SK-N-SH (cell line): Measurements from ENCODE around the gene ZNF407. TPM values are rescaled to one million over a fixed set of nuclear protein-coding genes. Genes with fewer than 3 reads are reported as not detected.

ENCODE experiments used
- CTCF ChIA-PET: fragments of 300-600, 350-600 bp; formaldehyde crosslinking; extraction: SDS; loops from one replicate; lab custom pipeline; 2021; lab: Yijun Ruan, JAX
- POLR2A ChIA-PET: fragments of 350-600 bp; sonication (Branson Sonifier 250); formaldehyde crosslinking; extraction: SDS; loops from one replicate; lab custom pipeline; 2020; ENCODE audit warnings: antibody characterized with exemption, inconsistent platforms; lab: Yijun Ruan, JAX
- DNase-seq: peaks from one replicate; pipeline ENCODE4 v3.0.0; 2012
- H2AFZ ChIP-seq: fragments of 200-600 bp; sonication (generic); 2 replicates; pipeline ENCODE4 v1.8.1; 2016; ENCODE audit warnings: antibody characterized with exemption, mild to moderate bottlenecking, low read depth
- H3F3A ChIP-seq: fragments of 200-600 bp; sonication (generic); replicated peaks from 2 replicates; pipeline ENCODE3; 2016; ENCODE audit warnings: antibody characterized with exemption, mild to moderate bottlenecking; ENCODE audit not compliant: insufficient read depth
- H3K27ac ChIP-seq, 2 experiments: fragments of 200-500 bp in 1 of 2; fragments of 200-600 bp in 1 of 2; sonication (Bioruptor generic) in 1 of 2; sonication (generic), shearing (Covaris generic) in 1 of 2; 2 replicates each; pipeline versions ENCODE4 v1.5.1 to v1.6.1; 2014 to 2016; ENCODE audit warnings: low read depth in 2 of 2, inconsistent platforms in 1 of 2, low read length in 1 of 2, mild to moderate bottlenecking in 1 of 2, mixed read lengths in 1 of 2
- H3K27me3 ChIP-seq: fragments of 200-600 bp; sonication (generic), shearing (Covaris generic); 2 replicates; pipeline ENCODE4 v1.6.1; 2016; ENCODE audit warnings: mixed run types; ENCODE audit not compliant: insufficient read depth
- H3K36me3 ChIP-seq, 2 experiments: fragments of 200-500 bp in 1 of 2; fragments of 200-600 bp in 1 of 2; sonication (Bioruptor generic) in 1 of 2; sonication (generic) in 1 of 2; replicated peaks in 1 of 2; 2 replicates each; pipeline versions ENCODE3 to v1.5.1; 2014 to 2016; ENCODE audit warnings: low read length in 1 of 2, mild to moderate bottlenecking in 1 of 2; ENCODE audit not compliant: insufficient read depth in 2 of 2, control insufficient read depth in 1 of 2
- H3K4me1 ChIP-seq, 2 experiments: fragments of 200-500 bp in 1 of 2; fragments of 200-600 bp in 1 of 2; sonication (Bioruptor generic) in 1 of 2; sonication (generic), shearing (Covaris generic) in 1 of 2; 2 replicates each; pipeline versions ENCODE4 v1.5.1 to v1.6.1; 2014 to 2016; ENCODE audit warnings: low read depth in 1 of 2, low read length in 1 of 2, mixed run types in 1 of 2; ENCODE audit not compliant: insufficient read depth in 2 of 2, control insufficient read depth in 1 of 2
- H3K4me2 ChIP-seq: fragments of 200-600 bp; sonication (generic), shearing (Covaris generic); 2 replicates; pipeline ENCODE4 v1.6.1; 2017; ENCODE audit warnings: mixed run types
- H3K4me3 ChIP-seq, 2 experiments: fragments of 200-500 bp in 1 of 2; fragments of 200-600 bp in 1 of 2; sonication (Bioruptor generic) in 1 of 2; sonication (generic), shearing (Covaris generic) in 1 of 2; 2 replicates each; pipeline versions ENCODE4 v1.5.1 to v1.8.1; 2014 to 2016; ENCODE audit warnings: low read depth in 2 of 2, inconsistent platforms in 1 of 2, low read length in 1 of 2, mild to moderate bottlenecking in 1 of 2, mixed read lengths in 1 of 2, moderate library complexity in 1 of 2
- H3K79me2 ChIP-seq: fragments of 200-600 bp; sonication (generic); 2 replicates; pipeline ENCODE4 v1.8.1; 2017; ENCODE audit warnings: mild to moderate bottlenecking; ENCODE audit not compliant: insufficient read depth
- H3K9ac ChIP-seq: fragments of 200-600 bp; sonication (generic); 2 replicates; pipeline ENCODE4 v1.6.1; 2017; ENCODE audit warnings: mixed run types
- H3K9me2 ChIP-seq: fragments of 200-600 bp; sonication (generic); 2 replicates; pipeline ENCODE4 v1.6.1; 2017; ENCODE audit warnings: mixed run types
- H3K9me3 ChIP-seq: fragments of 200-600 bp; sonication (generic); 2 replicates; pipeline ENCODE4 v1.6.1; 2017; ENCODE audit warnings: mixed run types, mild to moderate bottlenecking, moderate library complexity
- H4K20me1 ChIP-seq: fragments of 200-600 bp; sonication (generic); 2 replicates; pipeline ENCODE4 v1.6.1; 2017; ENCODE audit warnings: mild to moderate bottlenecking, mixed run types; ENCODE audit not compliant: insufficient read depth
- EP300 ChIP-seq, 2 experiments: IDR thresholded peaks; 2 replicates each; pipeline versions ENCODE4 v1.4.0 to v1.6.1; 2012; ENCODE audit warnings: borderline replicate concordance in 1 of 2, low read depth in 1 of 2, low read length in 1 of 2
- GABPA ChIP-seq: IDR thresholded peaks from 2 replicates; pipeline ENCODE4 v1.4.0; 2012; ENCODE audit warnings: low read depth, mild to moderate bottlenecking
- MEF2A ChIP-seq: IDR thresholded peaks from 2 replicates; pipeline ENCODE4 v1.4.0; 2012; ENCODE audit warnings: low read depth, borderline replicate concordance
- NRF1 ChIP-seq: IDR thresholded peaks from 2 replicates; pipeline ENCODE4 v1.6.1; 2012; ENCODE audit warnings: low read depth, mild to moderate bottlenecking, low read length
- RXRA ChIP-seq: IDR thresholded peaks from 2 replicates; pipeline ENCODE4 v1.4.0; 2012; ENCODE audit warnings: low read depth, mild to moderate bottlenecking, borderline replicate concordance
- TAF1 ChIP-seq: IDR thresholded peaks from 2 replicates; pipeline ENCODE4 v1.6.1; 2012; ENCODE audit warnings: low read depth, mild to moderate bottlenecking, low read length, moderate library complexity, borderline replicate concordance
- YY1 ChIP-seq: IDR thresholded peaks from 2 replicates; pipeline ENCODE4 v1.4.0; 2012; ENCODE audit warnings: low read depth, mild to moderate bottlenecking
- WGBS: methylation state at CpG from one replicate; pipeline ENCODE4 v1.1.6; 2017; ENCODE audit warnings: low lambda C conversion rate; 5-methylcytosine and 5-hydroxymethylcytosine counted together
- polyA plus RNA-seq, 3 experiments: library from polyadenylated mRNA; depleted of rRNA; stranded (reverse); fragments of >200 nt; gene quantifications; 2 replicates each; pipeline ENCODE4 v1.2.3, GENCODE V29; 2012
- TF ChIP-seq, protein P1 (sequence below): fragments of 200-600 bp; sonication (generic); IDR thresholded peaks from 2 replicates; pipeline ENCODE4 v1.6.1; 2017; ENCODE audit warnings: antibody characterized with exemption, mild to moderate bottlenecking, moderate library complexity
- TF ChIP-seq, protein P2 (sequence below): IDR thresholded peaks from 2 replicates; pipeline ENCODE4 v1.6.1; 2012; ENCODE audit warnings: mild to moderate bottlenecking, low read depth, low read length, moderate library complexity
- TF ChIP-seq, protein P3 (sequence below): IDR thresholded peaks from 2 replicates; pipeline ENCODE4 v1.4.0; 2012; ENCODE audit warnings: low read depth, borderline replicate concordance
- TF ChIP-seq, protein P4 (sequence below): fragments of 150-350 bp; IDR thresholded peaks from 2 replicates; pipeline ENCODE4 v1.6.1; 2017; ENCODE audit warnings: antibody characterized with exemption, low read length, low read depth, borderline replicate concordance

The ZNF407 gene
- polyA plus RNA-seq, 1 of the 3 experiments (the other 2 are of a cell fraction) = 2.6 TPM

DNA sequence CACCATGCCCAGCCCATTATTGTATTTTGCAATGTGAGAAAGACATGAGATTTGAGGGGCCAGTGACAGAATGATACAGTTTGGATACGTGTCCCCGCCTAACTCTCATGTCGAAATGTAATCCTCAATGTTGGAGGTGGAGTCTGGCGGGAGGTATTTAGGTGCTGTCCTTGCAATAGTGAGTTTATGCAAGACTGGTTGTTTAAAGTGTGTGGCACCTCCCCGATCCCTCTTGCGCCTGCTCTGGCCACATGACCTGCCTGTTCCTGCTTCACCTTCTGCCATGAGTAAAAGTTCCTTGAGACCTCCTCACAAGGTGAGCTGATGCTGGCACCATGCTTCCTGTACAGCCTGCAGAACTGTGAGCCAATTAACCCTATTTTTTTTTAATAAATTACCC is 46.8 kb upstream of the ZNF407 start:
- TF ChIP-seq MEF2A (no peak), EP300 (IDR thresholded peaks at IDR 0.05; ENCODE audit: borderline replicate concordance in 1 of 2, low read depth in 1 of 2, low read length in 1 of 2) (no peak), GABPA (no peak), RXRA (no peak), TAF1 (no peak), NRF1 (no peak), YY1 (no peak)
- TF ChIP-seq, protein P1, sequence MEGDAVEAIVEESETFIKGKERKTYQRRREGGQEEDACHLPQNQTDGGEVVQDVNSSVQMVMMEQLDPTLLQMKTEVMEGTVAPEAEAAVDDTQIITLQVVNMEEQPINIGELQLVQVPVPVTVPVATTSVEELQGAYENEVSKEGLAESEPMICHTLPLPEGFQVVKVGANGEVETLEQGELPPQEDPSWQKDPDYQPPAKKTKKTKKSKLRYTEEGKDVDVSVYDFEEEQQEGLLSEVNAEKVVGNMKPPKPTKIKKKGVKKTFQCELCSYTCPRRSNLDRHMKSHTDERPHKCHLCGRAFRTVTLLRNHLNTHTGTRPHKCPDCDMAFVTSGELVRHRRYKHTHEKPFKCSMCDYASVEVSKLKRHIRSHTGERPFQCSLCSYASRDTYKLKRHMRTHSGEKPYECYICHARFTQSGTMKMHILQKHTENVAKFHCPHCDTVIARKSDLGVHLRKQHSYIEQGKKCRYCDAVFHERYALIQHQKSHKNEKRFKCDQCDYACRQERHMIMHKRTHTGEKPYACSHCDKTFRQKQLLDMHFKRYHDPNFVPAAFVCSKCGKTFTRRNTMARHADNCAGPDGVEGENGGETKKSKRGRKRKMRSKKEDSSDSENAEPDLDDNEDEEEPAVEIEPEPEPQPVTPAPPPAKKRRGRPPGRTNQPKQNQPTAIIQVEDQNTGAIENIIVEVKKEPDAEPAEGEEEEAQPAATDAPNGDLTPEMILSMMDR = no peak
- TF ChIP-seq, protein P2, sequence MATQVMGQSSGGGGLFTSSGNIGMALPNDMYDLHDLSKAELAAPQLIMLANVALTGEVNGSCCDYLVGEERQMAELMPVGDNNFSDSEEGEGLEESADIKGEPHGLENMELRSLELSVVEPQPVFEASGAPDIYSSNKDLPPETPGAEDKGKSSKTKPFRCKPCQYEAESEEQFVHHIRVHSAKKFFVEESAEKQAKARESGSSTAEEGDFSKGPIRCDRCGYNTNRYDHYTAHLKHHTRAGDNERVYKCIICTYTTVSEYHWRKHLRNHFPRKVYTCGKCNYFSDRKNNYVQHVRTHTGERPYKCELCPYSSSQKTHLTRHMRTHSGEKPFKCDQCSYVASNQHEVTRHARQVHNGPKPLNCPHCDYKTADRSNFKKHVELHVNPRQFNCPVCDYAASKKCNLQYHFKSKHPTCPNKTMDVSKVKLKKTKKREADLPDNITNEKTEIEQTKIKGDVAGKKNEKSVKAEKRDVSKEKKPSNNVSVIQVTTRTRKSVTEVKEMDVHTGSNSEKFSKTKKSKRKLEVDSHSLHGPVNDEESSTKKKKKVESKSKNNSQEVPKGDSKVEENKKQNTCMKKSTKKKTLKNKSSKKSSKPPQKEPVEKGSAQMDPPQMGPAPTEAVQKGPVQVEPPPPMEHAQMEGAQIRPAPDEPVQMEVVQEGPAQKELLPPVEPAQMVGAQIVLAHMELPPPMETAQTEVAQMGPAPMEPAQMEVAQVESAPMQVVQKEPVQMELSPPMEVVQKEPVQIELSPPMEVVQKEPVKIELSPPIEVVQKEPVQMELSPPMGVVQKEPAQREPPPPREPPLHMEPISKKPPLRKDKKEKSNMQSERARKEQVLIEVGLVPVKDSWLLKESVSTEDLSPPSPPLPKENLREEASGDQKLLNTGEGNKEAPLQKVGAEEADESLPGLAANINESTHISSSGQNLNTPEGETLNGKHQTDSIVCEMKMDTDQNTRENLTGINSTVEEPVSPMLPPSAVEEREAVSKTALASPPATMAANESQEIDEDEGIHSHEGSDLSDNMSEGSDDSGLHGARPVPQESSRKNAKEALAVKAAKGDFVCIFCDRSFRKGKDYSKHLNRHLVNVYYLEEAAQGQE = no peak
- TF ChIP-seq, protein P3, sequence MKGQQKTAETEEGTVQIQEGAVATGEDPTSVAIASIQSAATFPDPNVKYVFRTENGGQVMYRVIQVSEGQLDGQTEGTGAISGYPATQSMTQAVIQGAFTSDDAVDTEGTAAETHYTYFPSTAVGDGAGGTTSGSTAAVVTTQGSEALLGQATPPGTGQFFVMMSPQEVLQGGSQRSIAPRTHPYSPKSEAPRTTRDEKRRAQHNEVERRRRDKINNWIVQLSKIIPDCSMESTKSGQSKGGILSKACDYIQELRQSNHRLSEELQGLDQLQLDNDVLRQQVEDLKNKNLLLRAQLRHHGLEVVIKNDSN = no peak
- TF ChIP-seq, protein P4, sequence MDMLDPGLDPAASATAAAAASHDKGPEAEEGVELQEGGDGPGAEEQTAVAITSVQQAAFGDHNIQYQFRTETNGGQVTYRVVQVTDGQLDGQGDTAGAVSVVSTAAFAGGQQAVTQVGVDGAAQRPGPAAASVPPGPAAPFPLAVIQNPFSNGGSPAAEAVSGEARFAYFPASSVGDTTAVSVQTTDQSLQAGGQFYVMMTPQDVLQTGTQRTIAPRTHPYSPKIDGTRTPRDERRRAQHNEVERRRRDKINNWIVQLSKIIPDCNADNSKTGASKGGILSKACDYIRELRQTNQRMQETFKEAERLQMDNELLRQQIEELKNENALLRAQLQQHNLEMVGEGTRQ = no peak
- TF ChIP-seq, all 33 proteins: peak for 0
- H3K79me2 ChIP-seq = no peaks in the 10 kb centered on the region

More for the DNA sequence above, 46.8 kb upstream of the ZNF407 start:
- H3K9ac ChIP-seq = no peak overlapping the region
- H3K4me1 ChIP-seq = no peaks in the 10 kb centered on the region
- H3K4me2 ChIP-seq = no peak overlapping the region
- H3K27ac ChIP-seq = no peak overlapping the region
- no peaks in the 10 kb centered on the region for H3K9me3 ChIP-seq
- peaks cover 15% of the 10 kb centered on the region; the same call in 1 of the 2 replicates for H3K27me3 ChIP-seq
- no peaks in the 10 kb centered on the region for H3K9me2 ChIP-seq
- no peak overlapping the region for H3K4me3 ChIP-seq
- DNase-seq = no peak
- CTCF ChIA-PET = interaction anchor here (1.4 to 4.6 kb wide), 10 partner anchors 9 to 351 kb away, joined by 4 to 88 read pairs (median 6); no protein-coding TSS in a partner anchor
- H3K36me3 ChIP-seq = no peaks in the 10 kb centered on the region
- H4K20me1 ChIP-seq = no peaks in the 10 kb centered on the region
- H2AFZ ChIP-seq = no peak overlapping the region
- WGBS = 31% methylated on average over 6 of the region's 6 CpGs
- H3F3A ChIP-seq = no peaks in the 10 kb centered on the region
- POLR2A ChIA-PET = no interaction called here
